Esophagus squamous epithelium (tissue), 4 donors: ENCODE data around the gene SCART1.

Experiments
- POLR2A ChIP-seq, 4 donors: fragments of 450-650 bp; IDR thresholded peaks; one replicate each; pipeline ENCODE4 v1.6.1; 2017; ENCODE audit warnings: antibody characterized with exemption in 4 of 4, mild to moderate bottlenecking in 4 of 4, moderate library complexity in 3 of 4
- TF ChIP-seq, protein P1 (sequence below), 6 experiments: fragments of 450-650 bp in 4 of 6; fragments of 200-600 bp in 2 of 6; sonication (generic) in 2 of 6; IDR thresholded peaks; one replicate each; pipeline ENCODE4 v1.5.1; 2016 to 2019; ENCODE audit warnings: antibody characterized with exemption in 6 of 6, mild to moderate bottlenecking in 4 of 6, moderate library complexity in 4 of 6

DNA sequence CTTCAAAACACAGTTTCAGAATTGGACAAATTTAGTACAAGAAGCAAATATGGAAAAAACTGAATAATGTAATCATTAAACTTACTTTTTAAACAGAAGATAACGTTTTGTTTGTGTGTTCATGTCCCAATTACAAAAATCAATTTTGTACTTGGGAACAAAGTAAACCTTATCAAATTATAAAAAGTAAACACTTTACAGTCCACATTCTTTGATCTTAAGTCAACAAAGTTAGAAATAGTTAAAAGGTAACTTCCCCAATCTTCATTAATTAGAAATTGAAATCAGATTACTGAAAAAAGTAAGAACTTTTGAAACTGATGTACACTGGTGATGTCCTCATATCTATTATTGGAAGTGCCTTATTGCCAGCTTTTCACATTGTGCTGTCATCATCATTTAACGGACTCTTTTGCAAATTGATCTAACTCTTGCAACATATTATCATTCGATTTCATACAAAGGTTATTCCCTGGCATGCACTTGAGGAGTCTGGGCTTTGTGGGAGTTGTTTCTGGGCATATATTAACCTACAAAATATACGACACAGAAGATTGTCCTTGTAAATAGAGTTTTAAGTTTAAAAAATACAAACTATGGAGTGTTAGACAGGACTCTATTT is 58.3 kb downstream of the SCART1 start:
- TF ChIP-seq, protein P1, sequence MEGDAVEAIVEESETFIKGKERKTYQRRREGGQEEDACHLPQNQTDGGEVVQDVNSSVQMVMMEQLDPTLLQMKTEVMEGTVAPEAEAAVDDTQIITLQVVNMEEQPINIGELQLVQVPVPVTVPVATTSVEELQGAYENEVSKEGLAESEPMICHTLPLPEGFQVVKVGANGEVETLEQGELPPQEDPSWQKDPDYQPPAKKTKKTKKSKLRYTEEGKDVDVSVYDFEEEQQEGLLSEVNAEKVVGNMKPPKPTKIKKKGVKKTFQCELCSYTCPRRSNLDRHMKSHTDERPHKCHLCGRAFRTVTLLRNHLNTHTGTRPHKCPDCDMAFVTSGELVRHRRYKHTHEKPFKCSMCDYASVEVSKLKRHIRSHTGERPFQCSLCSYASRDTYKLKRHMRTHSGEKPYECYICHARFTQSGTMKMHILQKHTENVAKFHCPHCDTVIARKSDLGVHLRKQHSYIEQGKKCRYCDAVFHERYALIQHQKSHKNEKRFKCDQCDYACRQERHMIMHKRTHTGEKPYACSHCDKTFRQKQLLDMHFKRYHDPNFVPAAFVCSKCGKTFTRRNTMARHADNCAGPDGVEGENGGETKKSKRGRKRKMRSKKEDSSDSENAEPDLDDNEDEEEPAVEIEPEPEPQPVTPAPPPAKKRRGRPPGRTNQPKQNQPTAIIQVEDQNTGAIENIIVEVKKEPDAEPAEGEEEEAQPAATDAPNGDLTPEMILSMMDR (IDR thresholded peaks at IDR 0.05) = no peak
- no peak for TF ChIP-seq POLR2A (IDR thresholded peaks at IDR 0.05)
